ENCODE data around the gene SLC25A48.

Gene SLC25A48

GRCh38 chr5:135934939-135935338, 100.5 kb downstream of the SLC25A48 start:
- DNase-seq, result no peak

GRCh38 chr5:135937245-135937911, 102.9 kb downstream of the SLC25A48 start:
- no peak for DNase-seq
